CD14-positive monocyte (primary cell): Measurements from ENCODE around the gene FOXC1. TPM values are rescaled to one million over a fixed set of nuclear protein-coding genes. Genes with fewer than 3 reads are reported as not detected.

Experiments
- DNase-seq, 3 donors: peaks; one replicate each; pipeline ENCODE4 v3.0.0-alpha.2; 2011 to 2022
- H2AFZ ChIP-seq: 2 replicates; pipeline ENCODE4 v1.6.0; 2012; ENCODE audit warnings: mild to moderate bottlenecking, low read depth, low read length, inconsistent platforms; ENCODE audit not compliant: insufficient read depth, poor library complexity, severe bottlenecking
- H3K27ac ChIP-seq, 2 donors: 1 replicate in 1 of 2; 2 replicates in 1 of 2; pipeline ENCODE4 v1.5.1; 2012 to 2013; ENCODE audit warnings: low read length in 2 of 2, control low read depth in 1 of 2, inconsistent platforms in 1 of 2, low read depth in 1 of 2, mild to moderate bottlenecking in 1 of 2
- H3K27me3 ChIP-seq, 2 donors: one replicate each; pipeline versions ENCODE4 v1.6.0 to v1.6.1; 2011 to 2013; ENCODE audit warnings: low read length in 2 of 2; ENCODE audit not compliant: control insufficient read depth in 2 of 2, insufficient read depth in 2 of 2
- H3K36me3 ChIP-seq, 2 donors: replicated peaks in 1 of 2; 1 replicate in 1 of 2; 2 replicates in 1 of 2; pipeline versions ENCODE4 v1.5.1 to v1.6.1; 2012 to 2013; ENCODE audit warnings: low read length in 2 of 2, control low read depth in 1 of 2, inconsistent platforms in 1 of 2, mild to moderate bottlenecking in 1 of 2; ENCODE audit not compliant: insufficient read depth in 2 of 2, control insufficient read depth in 1 of 2
- H3K4me1 ChIP-seq, 2 donors: 1 replicate in 1 of 2; 2 replicates in 1 of 2; pipeline versions ENCODE4 v1.5.1 to v1.6.1; 2012 to 2013; ENCODE audit warnings: low read length in 2 of 2, control low read depth in 1 of 2, inconsistent platforms in 1 of 2, mild to moderate bottlenecking in 1 of 2, moderate library complexity in 1 of 2; ENCODE audit not compliant: insufficient read depth in 2 of 2, control insufficient read depth in 1 of 2
- H3K4me2 ChIP-seq: replicated peaks from 2 replicates; pipeline ENCODE3; 2012; ENCODE audit warnings: low read length, moderate library complexity, mild to moderate bottlenecking; ENCODE audit not compliant: poor library complexity, severe bottlenecking; ENCODE audit errors: extremely low read depth
- H3K4me3 ChIP-seq, 3 experiments: fragments of 200-600 bp in 1 of 3; sonication (generic) in 1 of 3; replicated peaks in 1 of 3; 1 replicate in 2 of 3; 2 replicates in 1 of 3; pipeline ENCODE4 v1.5.1; 2011 to 2013; ENCODE audit warnings: low read length in 3 of 3, mild to moderate bottlenecking in 3 of 3, control low read depth in 2 of 3, low read depth in 2 of 3, inconsistent platforms in 1 of 3, moderate library complexity in 1 of 3
- H3K79me2 ChIP-seq: 2 replicates; pipeline ENCODE4 v1.6.0; 2012; ENCODE audit warnings: mild to moderate bottlenecking, control low read depth, inconsistent platforms, low read length, moderate library complexity; ENCODE audit not compliant: insufficient read depth
- H3K9ac ChIP-seq: 2 replicates; pipeline ENCODE4 v1.6.0; 2017; ENCODE audit warnings: low read length, mild to moderate bottlenecking; ENCODE audit not compliant: insufficient read depth, poor library complexity, severe bottlenecking
- H3K9me3 ChIP-seq, 2 donors: replicated peaks in 1 of 2; 1 replicate in 1 of 2; 2 replicates in 1 of 2; pipeline versions ENCODE4 v1.5.1 to v1.6.1; 2012 to 2013; ENCODE audit warnings: low read length in 2 of 2, control low read depth in 1 of 2; ENCODE audit not compliant: control insufficient read depth in 1 of 2, insufficient read depth in 1 of 2
- H4K20me1 ChIP-seq: 2 replicates; pipeline ENCODE4 v1.6.0; 2012; ENCODE audit warnings: mild to moderate bottlenecking, low read length, control low read depth, moderate library complexity; ENCODE audit not compliant: insufficient read depth
- H3K27ac Mint-ChIP-seq, 7 donors: one replicate each; pipeline ENCODE4 v1.8.0; 2020; ENCODE audit warnings: mild to moderate bottlenecking in 7 of 7, mixed read lengths in 7 of 7, moderate library complexity in 6 of 7, inconsistent platforms in 2 of 7
- H3K27me3 Mint-ChIP-seq, 3 donors: one replicate each; pipeline ENCODE4 v1.8.0; 2021 to 2022; ENCODE audit warnings: low read depth in 3 of 3, mild to moderate bottlenecking in 3 of 3, mixed read lengths in 3 of 3, moderate library complexity in 3 of 3, inconsistent platforms in 1 of 3
- H3K36me3 Mint-ChIP-seq, 2 donors: one replicate each; pipeline ENCODE4 v1.8.0; 2020; ENCODE audit warnings: mixed read lengths in 2 of 2, inconsistent platforms in 1 of 2, mild to moderate bottlenecking in 1 of 2
- H3K4me1 Mint-ChIP-seq: one replicate; pipeline ENCODE4 v1.8.0; 2020; ENCODE audit warnings: mild to moderate bottlenecking, mixed read lengths
- H3K4me3 Mint-ChIP-seq, 2 donors: one replicate each; pipeline ENCODE4 v1.8.0; 2020; ENCODE audit warnings: mild to moderate bottlenecking in 2 of 2, mixed read lengths in 2 of 2, moderate library complexity in 1 of 2
- H3K9me3 Mint-ChIP-seq, 7 donors: one replicate each; pipeline ENCODE4 v1.8.0; 2020 to 2022; ENCODE audit warnings: mixed read lengths in 7 of 7, mild to moderate bottlenecking in 6 of 7, moderate library complexity in 6 of 7, inconsistent platforms in 2 of 7
- CTCF ChIP-seq: fragments of 200-600 bp; IDR thresholded peaks from one replicate; pipeline ENCODE4 v1.8.0; 2022; ENCODE audit warnings: antibody characterized with exemption, mild to moderate bottlenecking
- WGBS: methylation state at CpG from one replicate; pipeline ENCODE4 v1.1.5; 2013; ENCODE audit warnings: missing lambda C conversion rate; ENCODE audit not compliant: insufficient coverage; 5-methylcytosine and 5-hydroxymethylcytosine counted together
- intact Hi-C, 2 donors: fragments of 100-400 bp; cut with micrococcal nuclease; formaldehyde crosslinking; loops; one replicate each; pipeline versions ENCODE4 v1.15.0 to v1.15.1; 2023
- polyA plus RNA-seq, 3 donors: library from polyadenylated mRNA; depleted of rRNA in 1 of 3; unstranded in 2 of 3; stranded (reverse) in 1 of 3; fragments of 300-500 nt in 2 of 3; fragments of >200 nt in 1 of 3; fragmentation: Illumina TruSeq in 2 of 3; gene quantifications; 1 replicate in 2 of 3; 2 replicates in 1 of 3; pipeline ENCODE4 v1.2.3, GENCODE V29; 2012 to 2021

The FOXC1 gene
- polyA plus RNA-seq, 3 donors, result 0.36 TPM; not detected in 2

GRCh38 chr6:1590580-1590979 lies 19.1 kb upstream of the FOXC1 start:
- 90% methylated on average over 5 of the region's 9 CpGs for WGBS
- H3K27ac Mint-ChIP-seq, result no peak overlapping the region
- Histone ChIP-seq H3K4me2 (no peak overlapping the region), H3K36me3 (no peaks in the 10 kb centered on the region), H2AFZ (no peak overlapping the region), H3K9ac (no peak overlapping the region), H3K27ac (no peak overlapping the region), H3K79me2 (no peaks in the 10 kb centered on the region), H3K4me1 (no peaks in the 10 kb centered on the region), H4K20me1 (no peaks in the 10 kb centered on the region), H3K9me3 (no peaks in the 10 kb centered on the region), H3K27me3 (peaks cover 0 to 18% of the 10 kb centered on the region in 2 donors), H3K4me3 (no peak overlapping the region)
- peaks cover 10 to 32% (median 13%) of the 10 kb centered on the region in 3 donors for H3K27me3 Mint-ChIP-seq
- no peak for TF ChIP-seq CTCF
- no peaks in the 10 kb centered on the region for H3K4me1 Mint-ChIP-seq
- intact Hi-C loops, result loop anchor here in 1 of 2 donors (10.0 kb wide), 1 partner anchor 1174 kb away; the partner anchor contains the start of gene WRNIP1
- DNase-seq, result no peak
- H3K4me3 Mint-ChIP-seq, result no peak overlapping the region
- H3K9me3 Mint-ChIP-seq, result peaks cover 0 to 4% (median 0%) of the 10 kb centered on the region in 7 donors
- H3K36me3 Mint-ChIP-seq, result no peaks in the 10 kb centered on the region

GRCh38 chr6:1591243-1591642 lies 18.5 kb upstream of the FOXC1 start:
- Mint-ChIP-seq H3K9me3 (peaks cover 0 to 4% (median 0%) of the 10 kb centered on the region in 7 donors), H3K4me3 (no peak overlapping the region), H3K27ac (no peak overlapping the region), H3K36me3 (no peaks in the 10 kb centered on the region), H3K4me1 (peaks cover 2% of the 10 kb centered on the region), H3K27me3 (peaks cover 14 to 38% (median 18%) of the 10 kb centered on the region in 3 donors)
- H4K20me1 ChIP-seq, result no peaks in the 10 kb centered on the region
- peaks cover 0 to 24% of the 10 kb centered on the region in 2 donors for H3K27me3 ChIP-seq
- H3K4me2 ChIP-seq, result no peak overlapping the region
- intact Hi-C loops, result loop anchor here in 1 of 2 donors (10.0 kb wide), 1 partner anchor 1174 kb away; the partner anchor contains the start of gene WRNIP1
- WGBS, result 84% methylated on average over 5 of the region's 5 CpGs
- DNase-seq, result no peak
- H3K9ac ChIP-seq, result no peak overlapping the region
- H2AFZ ChIP-seq, result no peak overlapping the region
- no peaks in the 10 kb centered on the region for H3K9me3 ChIP-seq
- H3K27ac ChIP-seq, result no peak overlapping the region
- H3K4me1 ChIP-seq, result peaks cover 2 to 4% of the 10 kb centered on the region in 2 donors
- no peak for TF ChIP-seq CTCF
- no peaks in the 10 kb centered on the region for H3K36me3 ChIP-seq
- H3K79me2 ChIP-seq, result no peaks in the 10 kb centered on the region
- H3K4me3 ChIP-seq, result no peak overlapping the region
